ENCODE measurements around the gene PTPRE. TPM values are rescaled to one million over a fixed set of nuclear protein-coding genes. Genes with fewer than 3 reads are reported as not detected.
"Not testable (repeated sequence)": the region's sequence is repeated elsewhere in the genome, so short reads cannot be mapped to it uniquely, and the experiment has no call there.

Gene PTPRE
- total and polyA plus RNA-seq, 4 donors: 30.9 to 46.9 (median 37.2) TPM

DNA sequence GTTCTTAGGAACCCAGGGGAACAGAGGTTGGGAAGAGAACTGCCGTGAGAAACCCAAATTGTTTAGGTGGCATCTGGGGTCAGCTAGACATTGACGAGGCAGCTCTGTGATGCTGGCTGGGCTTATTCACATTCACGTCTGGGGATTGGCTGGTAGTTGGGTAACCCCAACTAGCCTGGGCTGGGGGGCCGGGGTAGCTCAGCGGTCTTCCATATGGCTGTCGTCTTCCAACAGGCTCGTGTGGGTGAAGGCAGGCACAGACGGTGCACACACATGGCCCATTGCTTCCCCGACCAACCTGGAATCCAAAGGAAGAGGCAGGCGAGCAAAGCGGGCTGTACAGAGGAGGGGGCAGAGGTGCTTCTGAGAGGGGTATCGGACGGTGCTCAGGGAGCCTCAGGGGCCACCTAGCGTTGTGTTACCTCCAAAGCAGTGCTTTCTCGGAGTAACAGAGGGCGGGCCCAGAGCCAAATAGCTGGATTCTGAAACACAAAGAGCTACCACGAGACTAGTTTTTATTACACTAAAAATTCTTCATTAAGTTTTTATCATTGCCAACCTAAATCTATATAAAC is 184.8 kb downstream of the PTPRE start:
- no peaks in the 10 kb centered on the region for H3K4me1 ChIP-seq (ENCODE audit: control insufficient read depth, insufficient read depth, low read length)
- WGBS (ENCODE audit: insufficient coverage): 54% methylated on average over 13 of the region's 17 CpGs
- H3K36me3 ChIP-seq (ENCODE audit: control insufficient read depth, insufficient read depth, low read length): no peaks in the 10 kb centered on the region
- H3K27ac ChIP-seq (ENCODE audit: low read depth, low read length): no peak overlapping the region
- peak in 1 of 6 donors; percentile 61 for DNase-seq (ENCODE audit: low read depth in 4 of 6, low spot score in 6 of 6)
- H3K9me3 ChIP-seq (ENCODE audit: control insufficient read depth, insufficient read depth, low read length): no peaks in the 10 kb centered on the region
- no peak overlapping the region for H3K4me3 ChIP-seq (ENCODE audit: low read depth, low read length)
- no peaks in the 10 kb centered on the region for H3K27me3 ChIP-seq (ENCODE audit: control insufficient read depth, insufficient read depth, low read length)

- Histone ChIP-seq H3K27me3 (ENCODE audit: control insufficient read depth, insufficient read depth, low read length) (no peaks in the 10 kb centered on the region), H3K36me3 (ENCODE audit: control insufficient read depth, insufficient read depth, low read length) (no peaks in the 10 kb centered on the region), H3K4me3 (ENCODE audit: low read depth, low read length) (no peak overlapping the region), H3K4me1 (ENCODE audit: control insufficient read depth, insufficient read depth, low read length) (no peaks in the 10 kb centered on the region), H3K27ac (ENCODE audit: low read depth, low read length) (no peak overlapping the region), H3K9me3 (ENCODE audit: control insufficient read depth, insufficient read depth, low read length) (no peaks in the 10 kb centered on the region)
- 75% methylated on average over 2 of the region's 3 CpGs for WGBS (ENCODE audit: insufficient coverage)
- DNase-seq (ENCODE audit: low read depth in 4 of 6, low spot score in 6 of 6): no peak
These were observed 185.6 kb downstream of the PTPRE start for GRCh38 chr10:128092454-128092853.

- not testable (repeated sequence) for H3K27me3 ChIP-seq (ENCODE audit: control insufficient read depth, insufficient read depth, low read length); H3K9me3 ChIP-seq (ENCODE audit: control insufficient read depth, insufficient read depth, low read length); DNase-seq (ENCODE audit: low read depth in 4 of 6, low spot score in 6 of 6); H3K27ac ChIP-seq (ENCODE audit: low read depth, low read length); H3K36me3 ChIP-seq (ENCODE audit: control insufficient read depth, insufficient read depth, low read length); H3K4me1 ChIP-seq (ENCODE audit: control insufficient read depth, insufficient read depth, low read length); H3K4me3 ChIP-seq (ENCODE audit: low read depth, low read length)
- WGBS (ENCODE audit: insufficient coverage): no CpG with 5 or more reads among the region's 4 CpGs
These were observed 187.7 kb downstream of the PTPRE start for GRCh38 chr10:128094596-128094995.

DNA sequence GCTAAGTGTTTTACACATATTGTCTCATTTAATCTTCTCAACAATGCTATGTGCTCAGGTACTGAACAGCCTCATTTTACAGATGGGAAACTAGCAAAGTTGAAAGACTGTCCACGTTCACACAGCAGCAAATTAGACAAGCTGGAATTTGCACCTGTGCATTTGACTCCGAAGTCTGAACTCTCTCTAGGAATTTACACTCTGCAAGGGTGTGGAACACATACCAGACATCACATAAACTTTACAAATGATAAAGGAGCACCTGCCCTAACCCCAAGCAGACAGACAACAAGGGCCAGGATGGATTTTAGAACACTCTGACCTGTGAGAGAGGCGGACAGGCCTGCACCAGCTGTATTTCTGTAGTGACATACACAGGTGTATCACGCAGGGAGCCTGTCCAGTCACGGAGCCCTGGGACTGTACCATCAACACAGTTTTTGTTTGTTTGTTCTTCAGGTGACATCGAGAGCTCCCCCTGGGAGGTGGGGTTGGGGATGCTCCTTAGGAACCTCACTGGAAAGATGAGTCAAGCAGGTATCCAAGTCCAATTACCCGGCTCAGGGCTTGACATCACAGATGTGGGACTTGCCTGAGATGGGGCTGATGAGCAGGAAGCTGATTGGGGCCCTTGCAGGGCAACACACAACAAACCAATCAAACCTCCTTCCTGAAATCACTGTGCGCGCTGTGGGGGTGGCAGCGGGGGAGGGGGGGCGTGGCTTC is 188.3 kb downstream of the PTPRE start:
- WGBS (ENCODE audit: insufficient coverage): 93% methylated on average over 6 of the region's 11 CpGs
- no peak for DNase-seq (ENCODE audit: low read depth in 4 of 6, low spot score in 6 of 6)
- H3K4me3 ChIP-seq (ENCODE audit: low read depth, low read length): no peak overlapping the region
- H3K36me3 ChIP-seq (ENCODE audit: control insufficient read depth, insufficient read depth, low read length): no peaks in the 10 kb centered on the region
- no peak overlapping the region for H3K27ac ChIP-seq (ENCODE audit: low read depth, low read length)
- H3K4me1 ChIP-seq (ENCODE audit: control insufficient read depth, insufficient read depth, low read length): no peaks in the 10 kb centered on the region
- H3K9me3 ChIP-seq (ENCODE audit: control insufficient read depth, insufficient read depth, low read length): no peaks in the 10 kb centered on the region
- H3K27me3 ChIP-seq (ENCODE audit: control insufficient read depth, insufficient read depth, low read length): no peaks in the 10 kb centered on the region

DNA sequence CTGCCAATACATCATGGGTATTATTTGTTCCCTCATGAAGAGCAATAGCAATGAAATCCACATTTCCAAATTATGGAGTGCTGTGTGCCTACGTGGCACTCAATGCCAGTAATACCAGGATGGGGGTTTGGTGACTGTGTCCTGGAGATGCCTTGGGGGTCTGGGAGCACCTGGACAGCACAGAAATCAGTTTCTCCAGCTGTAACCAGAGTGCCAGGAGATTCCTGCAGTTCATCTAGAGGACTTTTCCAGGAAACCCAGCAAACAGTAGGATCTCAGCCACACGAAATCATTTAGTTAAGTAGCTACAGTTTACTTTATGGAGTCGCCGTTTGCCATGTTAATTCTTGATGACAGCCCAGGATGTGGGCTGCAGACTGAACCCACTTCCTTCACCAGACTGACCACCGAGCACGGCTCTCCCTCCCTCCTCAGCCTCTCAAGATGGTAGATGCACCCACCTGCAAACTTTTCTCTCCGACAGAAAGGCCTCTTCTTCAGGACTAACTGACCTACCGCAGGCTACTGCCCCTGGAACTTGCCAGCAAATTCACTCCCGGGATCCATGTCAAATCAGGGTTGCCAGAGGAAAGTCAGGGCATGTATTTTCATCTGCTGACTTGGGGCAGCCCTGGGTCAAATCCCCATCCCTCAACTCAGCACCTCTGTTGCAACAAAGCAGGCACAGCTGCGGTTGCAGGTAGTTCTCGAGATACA is 189.0 kb downstream of the PTPRE start:
- WGBS (ENCODE audit: insufficient coverage): 92% methylated on average over 11 of the region's 11 CpGs
- no peak overlapping the region for H3K27ac ChIP-seq (ENCODE audit: low read depth, low read length)
- no peak overlapping the region for H3K4me3 ChIP-seq (ENCODE audit: low read depth, low read length)
- H3K9me3 ChIP-seq (ENCODE audit: control insufficient read depth, insufficient read depth, low read length): no peaks in the 10 kb centered on the region
- H3K27me3 ChIP-seq (ENCODE audit: control insufficient read depth, insufficient read depth, low read length): no peaks in the 10 kb centered on the region
- no peaks in the 10 kb centered on the region for H3K4me1 ChIP-seq (ENCODE audit: control insufficient read depth, insufficient read depth, low read length)
- no peaks in the 10 kb centered on the region for H3K36me3 ChIP-seq (ENCODE audit: control insufficient read depth, insufficient read depth, low read length)
- DNase-seq (ENCODE audit: low read depth in 4 of 6, low spot score in 6 of 6): no peak

- Histone ChIP-seq H3K4me3 (ENCODE audit: low read depth, low read length) (no peak overlapping the region), H3K4me1 (ENCODE audit: control insufficient read depth, insufficient read depth, low read length) (no peaks in the 10 kb centered on the region), H3K27me3 (ENCODE audit: control insufficient read depth, insufficient read depth, low read length) (no peaks in the 10 kb centered on the region), H3K36me3 (ENCODE audit: control insufficient read depth, insufficient read depth, low read length) (no peaks in the 10 kb centered on the region), H3K9me3 (ENCODE audit: control insufficient read depth, insufficient read depth, low read length) (no peaks in the 10 kb centered on the region), H3K27ac (ENCODE audit: low read depth, low read length) (no peak overlapping the region)
- WGBS (ENCODE audit: insufficient coverage): 96% methylated on average over 3 of the region's 5 CpGs
- DNase-seq (ENCODE audit: low read depth in 4 of 6, low spot score in 6 of 6): no peak
These were observed 189.7 kb downstream of the PTPRE start for GRCh38 chr10:128096486-128097199.

DNA sequence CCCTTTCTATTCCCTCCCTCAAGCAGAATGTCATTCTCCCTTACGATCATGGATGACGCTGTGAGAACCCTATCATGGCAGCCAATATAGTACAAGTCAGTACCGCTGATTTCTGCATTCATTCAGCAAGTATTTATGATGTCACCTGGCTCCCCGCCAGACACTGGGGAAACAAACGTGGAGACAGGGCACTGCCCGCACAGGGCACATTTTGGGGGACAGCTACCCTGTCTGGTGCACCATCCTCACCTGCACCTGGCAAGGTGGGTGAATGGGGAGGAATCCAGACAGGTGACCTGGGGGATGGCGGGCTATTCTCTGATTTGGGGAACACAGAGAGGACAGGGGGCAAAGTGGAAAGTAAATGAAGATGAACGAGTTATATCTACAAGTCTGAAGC is 190.9 kb downstream of the PTPRE start:
- Histone ChIP-seq H3K36me3 (ENCODE audit: control insufficient read depth, insufficient read depth, low read length) (peaks cover 3% of the 10 kb centered on the region), H3K9me3 (ENCODE audit: control insufficient read depth, insufficient read depth, low read length) (no peaks in the 10 kb centered on the region), H3K27me3 (ENCODE audit: control insufficient read depth, insufficient read depth, low read length) (no peaks in the 10 kb centered on the region), H3K27ac (ENCODE audit: low read depth, low read length) (no peak overlapping the region), H3K4me1 (ENCODE audit: control insufficient read depth, insufficient read depth, low read length) (no peaks in the 10 kb centered on the region), H3K4me3 (ENCODE audit: low read depth, low read length) (no peak overlapping the region)
- no peak for DNase-seq (ENCODE audit: low read depth in 4 of 6, low spot score in 6 of 6)
- WGBS (ENCODE audit: insufficient coverage): 74% methylated on average over 8 of the region's 8 CpGs

- Histone ChIP-seq H3K4me1 (ENCODE audit: control insufficient read depth, insufficient read depth, low read length) (no peaks in the 10 kb centered on the region), H3K27me3 (ENCODE audit: control insufficient read depth, insufficient read depth, low read length) (no peaks in the 10 kb centered on the region), H3K27ac (ENCODE audit: low read depth, low read length) (no peak overlapping the region), H3K36me3 (ENCODE audit: control insufficient read depth, insufficient read depth, low read length) (peaks cover 4% of the 10 kb centered on the region), H3K4me3 (ENCODE audit: low read depth, low read length) (no peak overlapping the region), H3K9me3 (ENCODE audit: control insufficient read depth, insufficient read depth, low read length) (no peaks in the 10 kb centered on the region)
- WGBS (ENCODE audit: insufficient coverage): 95% methylated on average over 10 of the region's 10 CpGs
- DNase-seq (ENCODE audit: low read depth in 4 of 6, low spot score in 6 of 6): no peak
These were observed 191.7 kb downstream of the PTPRE start for GRCh38 chr10:128098631-128099030.

DNA sequence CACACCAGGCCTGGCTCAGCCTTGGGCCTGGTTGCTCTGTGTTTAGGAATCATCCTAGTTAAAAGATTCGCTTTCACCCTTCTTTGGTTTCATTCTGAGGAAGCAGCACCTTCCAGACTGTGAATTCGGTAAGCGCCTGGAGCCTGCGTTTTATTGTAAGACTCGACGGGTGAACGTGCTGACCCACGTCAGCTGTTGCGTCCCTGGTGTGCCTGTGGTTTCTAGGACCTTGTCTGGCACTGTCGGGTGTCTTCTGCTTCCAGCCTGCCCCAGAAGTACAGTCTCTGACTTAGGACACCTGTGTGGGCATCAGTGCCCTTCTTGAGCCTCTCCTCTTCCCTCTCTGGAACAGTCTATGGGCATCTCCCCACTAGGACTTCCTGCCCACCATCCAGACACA is 193.0 kb downstream of the PTPRE start:
- H3K36me3 ChIP-seq (ENCODE audit: control insufficient read depth, insufficient read depth, low read length): peaks cover 7% of the 10 kb centered on the region
- no peak overlapping the region for H3K27ac ChIP-seq (ENCODE audit: low read depth, low read length)
- WGBS (ENCODE audit: insufficient coverage): 100% methylated on average over 10 of the region's 10 CpGs
- no peaks in the 10 kb centered on the region for H3K9me3 ChIP-seq (ENCODE audit: control insufficient read depth, insufficient read depth, low read length)
- DNase-seq (ENCODE audit: low read depth in 4 of 6, low spot score in 6 of 6): no peak
- H3K4me3 ChIP-seq (ENCODE audit: low read depth, low read length): no peak overlapping the region
- H3K27me3 ChIP-seq (ENCODE audit: control insufficient read depth, insufficient read depth, low read length): no peaks in the 10 kb centered on the region
- H3K4me1 ChIP-seq (ENCODE audit: control insufficient read depth, insufficient read depth, low read length): no peaks in the 10 kb centered on the region

Measured in spinal cord (tissue), 10 donors.